Central memory CD8-positive, alpha-beta T cell (primary cell): Measurements from ENCODE around the gene ADAMTS3.

Experiments used
- ATAC-seq: fragments of 150-1000 bp; cut with Tn5 transposase; replicated peaks from 2 replicates; pipeline ENCODE4 v1.10.0; 2022; ENCODE audit warnings: mild to moderate bottlenecking, moderate FRiP score, moderate number of reproducible peaks; ENCODE audit not compliant: poor library complexity, severe bottlenecking; ENCODE audit errors: extremely low read depth
- DNase-seq, 2 donors: peaks; one replicate each; pipeline ENCODE4 v3.0.0; 2021; ENCODE audit warnings: low spot score in 2 of 2
- H3K27ac Mint-ChIP-seq: one replicate; pipeline ENCODE4 v1.8.0; 2022; ENCODE audit warnings: low read depth, mild to moderate bottlenecking, moderate library complexity, mixed read lengths
- H3K27me3 Mint-ChIP-seq: one replicate; pipeline ENCODE4 v1.8.0; 2022; ENCODE audit warnings: mixed read lengths
- H3K36me3 Mint-ChIP-seq: one replicate; pipeline ENCODE4 v1.8.0; 2022; ENCODE audit warnings: mild to moderate bottlenecking, moderate library complexity, mixed read lengths; ENCODE audit not compliant: insufficient read depth
- H3K4me1 Mint-ChIP-seq: one replicate; pipeline ENCODE4 v1.8.0; 2022; ENCODE audit warnings: mixed read lengths
- H3K4me3 Mint-ChIP-seq: one replicate; pipeline ENCODE4 v1.8.0; 2022; ENCODE audit warnings: mild to moderate bottlenecking, moderate library complexity, mixed read lengths
- H3K9me3 Mint-ChIP-seq: one replicate; pipeline ENCODE4 v1.8.0; 2022; ENCODE audit warnings: mixed read lengths

Gene ADAMTS3

GRCh38 chr4:72568959-72569718 lies at the start of gene ADAMTS3:
ADAMTS3 (minus strand) TSS chr4:72569221; CDS start chr4:72568762, 459 bp downstream.
- Mint-ChIP-seq H3K4me1 (peaks cover 4% of the 10 kb centered on the region), H3K9me3 (no peaks in the 10 kb centered on the region), H3K36me3 (no peaks in the 10 kb centered on the region), H3K27me3 (peaks cover 45% of the 10 kb centered on the region), H3K27ac (no peak within 1 kb of the TSS), H3K4me3 (peak within 1 kb of the TSS; percentile 46)
- ATAC-seq (peak; percentile 24), DNase-seq (no peak)

GRCh38 chr4:72613959-72614358 lies 44.9 kb upstream of the ADAMTS3 start:
- H3K4me3 Mint-ChIP-seq = no peak overlapping the region

GRCh38 chr4:72606751-72607150 lies 37.7 kb upstream of the ADAMTS3 start:
- H3K27me3 Mint-ChIP-seq = no peaks in the 10 kb centered on the region
- H3K9me3 Mint-ChIP-seq = no peaks in the 10 kb centered on the region
- H3K36me3 Mint-ChIP-seq = no peaks in the 10 kb centered on the region
- no peaks in the 10 kb centered on the region for H3K4me1 Mint-ChIP-seq
- ATAC-seq (no peak), DNase-seq (no peak)
- H3K4me3 Mint-ChIP-seq = no peak overlapping the region
- H3K27ac Mint-ChIP-seq = no peak overlapping the region

More at GRCh38 chr4:72613959-72614358, 44.9 kb upstream of the ADAMTS3 start:
- peaks cover 10% of the 10 kb centered on the region for H3K9me3 Mint-ChIP-seq
- ATAC-seq (no peak), DNase-seq (no peak)
- H3K27me3 Mint-ChIP-seq = no peaks in the 10 kb centered on the region
- H3K4me1 Mint-ChIP-seq = no peaks in the 10 kb centered on the region
- H3K27ac Mint-ChIP-seq = no peak overlapping the region
- H3K36me3 Mint-ChIP-seq = no peaks in the 10 kb centered on the region

GRCh38 chr4:72604324-72604723 lies 35.3 kb upstream of the ADAMTS3 start:
- Mint-ChIP-seq H3K4me1 (no peaks in the 10 kb centered on the region), H3K9me3 (no peaks in the 10 kb centered on the region), H3K27ac (no peak overlapping the region), H3K27me3 (no peaks in the 10 kb centered on the region), H3K4me3 (no peak overlapping the region), H3K36me3 (no peaks in the 10 kb centered on the region)
- ATAC-seq (no peak), DNase-seq (no peak)

- H3K4me3 Mint-ChIP-seq = no peak overlapping the region
- ATAC-seq (no peak), DNase-seq (no peak)
- H3K27me3 Mint-ChIP-seq = no peaks in the 10 kb centered on the region
- no peaks in the 10 kb centered on the region for H3K4me1 Mint-ChIP-seq
- H3K9me3 Mint-ChIP-seq = no peaks in the 10 kb centered on the region
- H3K27ac Mint-ChIP-seq = no peak overlapping the region
- no peaks in the 10 kb centered on the region for H3K36me3 Mint-ChIP-seq
These were observed 33.7 kb upstream of the ADAMTS3 start for GRCh38 chr4:72602396-72603376.

- Mint-ChIP-seq H3K4me1 (no peaks in the 10 kb centered on the region), H3K4me3 (no peak overlapping the region), H3K36me3 (no peaks in the 10 kb centered on the region), H3K9me3 (peaks cover 12% of the 10 kb centered on the region), H3K27ac (no peak overlapping the region), H3K27me3 (no peaks in the 10 kb centered on the region)
- ATAC-seq = no peak
- DNase-seq = no peak
These were observed 22.8 kb upstream of the ADAMTS3 start for GRCh38 chr4:72591547-72592454.

- no peak for ATAC-seq
- no peak overlapping the region for H3K4me3 Mint-ChIP-seq
These were observed 18.3 kb upstream of the ADAMTS3 start for GRCh38 chr4:72587334-72587733.

GRCh38 chr4:72582853-72583252 lies 13.8 kb upstream of the ADAMTS3 start:
- no peak for ATAC-seq

More at GRCh38 chr4:72587334-72587733, 18.3 kb upstream of the ADAMTS3 start:
- Mint-ChIP-seq H3K27ac (no peak overlapping the region), H3K27me3 (no peaks in the 10 kb centered on the region), H3K4me1 (no peaks in the 10 kb centered on the region), H3K36me3 (no peaks in the 10 kb centered on the region), H3K9me3 (no peaks in the 10 kb centered on the region)
- no peak for DNase-seq

GRCh38 chr4:72577211-72577610 lies 8.2 kb upstream of the ADAMTS3 start:
- Mint-ChIP-seq H3K36me3 (no peaks in the 10 kb centered on the region), H3K9me3 (no peaks in the 10 kb centered on the region), H3K4me1 (no peaks in the 10 kb centered on the region), H3K4me3 (no peak overlapping the region), H3K27me3 (no peaks in the 10 kb centered on the region), H3K27ac (no peak overlapping the region)
- ATAC-seq = no peak
- no peak for DNase-seq

More at GRCh38 chr4:72582853-72583252, 13.8 kb upstream of the ADAMTS3 start:
- no peaks in the 10 kb centered on the region for H3K36me3 Mint-ChIP-seq
- no peak overlapping the region for H3K27ac Mint-ChIP-seq
- H3K4me1 Mint-ChIP-seq = no peaks in the 10 kb centered on the region
- H3K4me3 Mint-ChIP-seq = no peak overlapping the region
- H3K9me3 Mint-ChIP-seq = no peaks in the 10 kb centered on the region
- H3K27me3 Mint-ChIP-seq = no peaks in the 10 kb centered on the region
- DNase-seq = no peak

GRCh38 chr4:72571337-72571736 lies 2.3 kb upstream of the ADAMTS3 start:
- H3K27me3 Mint-ChIP-seq = peaks cover 45% of the 10 kb centered on the region
- H3K4me1 Mint-ChIP-seq = peaks cover 4% of the 10 kb centered on the region
- ATAC-seq (no peak), DNase-seq (no peak)
- H3K36me3 Mint-ChIP-seq = no peaks in the 10 kb centered on the region
- no peak overlapping the region for H3K27ac Mint-ChIP-seq
- no peaks in the 10 kb centered on the region for H3K9me3 Mint-ChIP-seq
- H3K4me3 Mint-ChIP-seq = no peak overlapping the region

- H3K36me3 Mint-ChIP-seq = no peaks in the 10 kb centered on the region
- DNase-seq (no peak), ATAC-seq (no peak)
- H3K27ac Mint-ChIP-seq = no peak overlapping the region
- no peaks in the 10 kb centered on the region for H3K9me3 Mint-ChIP-seq
- peak overlapping the region; percentile 46 for H3K4me3 Mint-ChIP-seq
- H3K4me1 Mint-ChIP-seq = peaks cover 4% of the 10 kb centered on the region
- peaks cover 45% of the 10 kb centered on the region for H3K27me3 Mint-ChIP-seq
These were observed 756 bp upstream of the ADAMTS3 start for GRCh38 chr4:72569719-72570235.
